ENCODE results near the gene LIN7B. TPM values are rescaled to one million over a fixed set of nuclear protein-coding genes. Genes with fewer than 3 reads are reported as not detected.

The LIN7B gene
- total RNA-seq, 4 donors from 2014 or later = 6.5 to 19.8 (median 13.2) TPM

- H3K36me3 ChIP-seq = no peaks in the 10 kb centered on the region
- peaks cover 0 to 34% (median 21%) of the 10 kb centered on the region in 3 donors for H3K4me1 ChIP-seq
- no peak for TF ChIP-seq POLR2A (IDR thresholded peaks at IDR 0.05)
- no peak for TF ChIP-seq EP300 (IDR thresholded peaks at IDR 0.05)
- TF ChIP-seq, protein P1, sequence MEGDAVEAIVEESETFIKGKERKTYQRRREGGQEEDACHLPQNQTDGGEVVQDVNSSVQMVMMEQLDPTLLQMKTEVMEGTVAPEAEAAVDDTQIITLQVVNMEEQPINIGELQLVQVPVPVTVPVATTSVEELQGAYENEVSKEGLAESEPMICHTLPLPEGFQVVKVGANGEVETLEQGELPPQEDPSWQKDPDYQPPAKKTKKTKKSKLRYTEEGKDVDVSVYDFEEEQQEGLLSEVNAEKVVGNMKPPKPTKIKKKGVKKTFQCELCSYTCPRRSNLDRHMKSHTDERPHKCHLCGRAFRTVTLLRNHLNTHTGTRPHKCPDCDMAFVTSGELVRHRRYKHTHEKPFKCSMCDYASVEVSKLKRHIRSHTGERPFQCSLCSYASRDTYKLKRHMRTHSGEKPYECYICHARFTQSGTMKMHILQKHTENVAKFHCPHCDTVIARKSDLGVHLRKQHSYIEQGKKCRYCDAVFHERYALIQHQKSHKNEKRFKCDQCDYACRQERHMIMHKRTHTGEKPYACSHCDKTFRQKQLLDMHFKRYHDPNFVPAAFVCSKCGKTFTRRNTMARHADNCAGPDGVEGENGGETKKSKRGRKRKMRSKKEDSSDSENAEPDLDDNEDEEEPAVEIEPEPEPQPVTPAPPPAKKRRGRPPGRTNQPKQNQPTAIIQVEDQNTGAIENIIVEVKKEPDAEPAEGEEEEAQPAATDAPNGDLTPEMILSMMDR (IDR thresholded peaks at IDR 0.05) = no peak
- no peak for TF ChIP-seq POLR2AphosphoS5 (IDR thresholded peaks at IDR 0.05)
- ATAC-seq = no peak
- peak overlapping the region in 1 of 4 donors; percentile 81 for H3K27ac ChIP-seq
- H3K4me3 ChIP-seq = no peak overlapping the region
- H3K27me3 ChIP-seq = no peaks in the 10 kb centered on the region
- H3K9me3 ChIP-seq = no peaks in the 10 kb centered on the region
- WGBS, 2 donors (ENCODE audit: low coverage in 1 of 2) = no CpG with 5 or more reads among the region's 16 CpGs
These were observed 15.0 kb downstream of the LIN7B start for GRCh38 chr19:49129238-49129583.

DNA sequence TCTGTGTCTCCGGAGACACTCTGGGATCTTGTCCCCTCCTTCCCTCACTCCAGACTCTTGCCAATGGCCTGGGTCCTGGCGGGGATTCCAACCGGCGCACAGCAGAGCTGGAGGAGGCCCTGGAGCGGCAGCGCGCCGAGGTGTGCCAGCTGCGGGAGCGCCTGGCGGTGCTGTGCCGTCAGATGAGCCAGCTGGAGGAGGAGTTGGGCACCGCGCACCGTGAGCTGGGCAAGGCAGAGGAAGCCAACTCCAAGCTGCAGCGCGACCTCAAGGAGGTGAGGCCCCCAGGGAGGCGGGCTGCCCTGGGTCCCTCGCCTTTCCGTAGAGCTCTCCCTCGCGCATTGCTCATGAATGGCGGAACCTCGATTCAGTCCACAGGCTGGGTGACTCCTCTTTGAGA, 16.2 kb downstream of the LIN7B start:
- no peak for ATAC-seq

GRCh38 chr19:49132974-49133609, 18.9 kb downstream of the LIN7B start:
- 7 to 23% methylated on average over 14 to 18 of the region's 49 CpGs for WGBS, 2 donors (ENCODE audit: low coverage in 1 of 2)
- ATAC-seq = peak; percentile 10

More for the DNA sequence above, 16.2 kb downstream of the LIN7B start:
- H3K27ac ChIP-seq = no peak overlapping the region
- TF ChIP-seq POLR2AphosphoS5 (IDR thresholded peaks at IDR 0.05) (no peak), POLR2A (IDR thresholded peaks at IDR 0.05) (no peak), EP300 (IDR thresholded peaks at IDR 0.05) (no peak)
- TF ChIP-seq, protein P1 (IDR thresholded peaks at IDR 0.05) = no peak
- whole genome bisulfite sequencing, 2 donors (ENCODE audit: low coverage in 1 of 2) = 96 to 98% methylated on average over 3 to 8 of the region's 24 CpGs
- no peak overlapping the region for H3K4me3 ChIP-seq
- H3K27me3 ChIP-seq = no peaks in the 10 kb centered on the region
- peaks cover 0 to 41% (median 21%) of the 10 kb centered on the region in 3 donors for H3K4me1 ChIP-seq
- H3K9me3 ChIP-seq = no peaks in the 10 kb centered on the region
- H3K36me3 ChIP-seq = no peaks in the 10 kb centered on the region

GRCh38 chr19:49133621-49134454, 19.7 kb downstream of the LIN7B start:
- no peaks in the 10 kb centered on the region for H3K9me3 ChIP-seq
- peak overlapping the region in 3 of 4 donors; percentile 7 to 64 (median 63) for H3K27ac ChIP-seq
- H3K4me3 ChIP-seq = peak overlapping the region; percentile 4 to 46
- H3K4me1 ChIP-seq = peaks cover 0 to 38% (median 12%) of the 10 kb centered on the region in 3 donors
- TF ChIP-seq, protein P1 (IDR thresholded peaks at IDR 0.05) = peak in 1 of 4 experiments; percentile 28
- TF ChIP-seq POLR2A (IDR thresholded peaks at IDR 0.05) = no peak
- peak; percentile 63 for ATAC-seq
- no peaks in the 10 kb centered on the region for H3K36me3 ChIP-seq
- WGBS, 2 donors (ENCODE audit: low coverage in 1 of 2) = 3 to 29% methylated on average over 9 to 39 of the region's 42 CpGs
- no peaks in the 10 kb centered on the region for H3K27me3 ChIP-seq

More at GRCh38 chr19:49132974-49133609, 18.9 kb downstream of the LIN7B start:
- Histone ChIP-seq H3K4me3 (peak overlapping the region in 1 of 2 donors; percentile 46), H3K27me3 (no peaks in the 10 kb centered on the region), H3K9me3 (no peaks in the 10 kb centered on the region), H3K4me1 (peaks cover 0 to 45% (median 17%) of the 10 kb centered on the region in 3 donors), H3K27ac (peak overlapping the region in 3 of 4 donors; percentile 7 to 64 (median 63)), H3K36me3 (no peaks in the 10 kb centered on the region)
- TF ChIP-seq, protein P1 (IDR thresholded peaks at IDR 0.05) = no peak
- TF ChIP-seq POLR2AphosphoS5 (IDR thresholded peaks at IDR 0.05) = no peak
- TF ChIP-seq EP300 (IDR thresholded peaks at IDR 0.05) = no peak
- TF ChIP-seq POLR2A (IDR thresholded peaks at IDR 0.05) = no peak

All from gastroesophageal sphincter (tissue), 4 donors.